RCC 7860 (cell line): Measurements from ENCODE around the gene APBB2.
A peak's percentile ranks its signal among the peaks of the same experiment; 100 is the strongest.

Experiments used
- DNase-seq: peaks from one replicate; pipeline ENCODE4 v3.0.0-alpha.2; 2015; ENCODE audit warnings: low spot score
- FAIRE-seq: peaks from 2 replicates; lab custom pipeline; 2012; peaks lifted over from hg19 to GRCh38; lab: Jason Lieb, UNC

Gene APBB2

DNA sequence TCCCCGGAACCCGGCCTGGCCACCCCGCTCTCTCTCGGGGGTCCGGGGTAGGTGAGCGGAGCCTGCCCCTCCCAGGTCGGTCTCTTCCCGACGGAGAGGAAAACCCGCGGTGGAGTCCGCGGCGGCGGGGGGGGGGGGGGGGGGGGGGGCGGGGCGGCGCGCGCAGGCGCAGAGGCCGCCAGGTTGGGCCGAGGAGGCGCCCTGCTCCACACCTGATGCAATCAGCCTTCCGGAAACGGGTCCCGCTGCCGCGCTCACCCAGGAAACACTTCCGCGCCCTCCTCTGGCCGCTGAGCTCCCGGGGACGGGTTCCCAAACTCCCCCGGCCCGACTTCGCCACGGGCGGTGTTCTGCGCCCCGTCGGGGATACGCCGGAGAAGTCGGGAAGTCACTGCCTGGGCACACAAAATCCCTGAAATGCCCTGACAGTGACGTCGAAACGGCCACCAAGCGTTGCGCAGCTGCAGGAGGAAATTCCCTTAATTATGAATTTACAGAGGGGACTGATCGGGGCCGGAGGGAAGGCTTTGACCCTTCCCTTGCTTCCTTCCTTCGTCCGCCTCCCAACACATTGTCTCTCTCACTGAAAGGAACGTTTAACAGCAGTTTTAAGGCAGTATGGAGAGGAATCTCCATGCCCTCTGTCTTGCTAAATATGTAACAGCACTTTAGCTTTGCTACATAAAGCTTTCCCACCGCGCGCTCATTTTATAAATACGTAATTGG lies 2.1 kb upstream of the APBB2 start:
- FAIRE-seq (no peak), DNase-seq (peak; percentile 76)

DNA sequence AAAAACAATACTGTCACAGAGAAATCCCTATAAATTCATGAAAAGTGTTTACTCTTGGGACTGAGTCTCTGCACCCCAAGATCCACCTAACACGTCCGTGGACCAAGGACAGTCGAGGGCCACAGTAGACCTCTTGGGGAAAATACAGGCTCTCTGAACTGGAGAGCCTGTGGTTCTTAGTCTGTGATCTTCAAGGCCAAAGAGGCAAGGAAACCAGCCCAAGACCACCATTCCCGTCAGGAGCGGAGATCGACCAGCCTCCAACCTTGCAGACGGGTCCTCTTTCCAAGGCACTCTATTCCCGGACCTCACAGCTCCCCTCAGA lies 1.6 kb upstream of the APBB2 start:
- DNase-seq = no peak
- no peak for FAIRE-seq

DNA sequence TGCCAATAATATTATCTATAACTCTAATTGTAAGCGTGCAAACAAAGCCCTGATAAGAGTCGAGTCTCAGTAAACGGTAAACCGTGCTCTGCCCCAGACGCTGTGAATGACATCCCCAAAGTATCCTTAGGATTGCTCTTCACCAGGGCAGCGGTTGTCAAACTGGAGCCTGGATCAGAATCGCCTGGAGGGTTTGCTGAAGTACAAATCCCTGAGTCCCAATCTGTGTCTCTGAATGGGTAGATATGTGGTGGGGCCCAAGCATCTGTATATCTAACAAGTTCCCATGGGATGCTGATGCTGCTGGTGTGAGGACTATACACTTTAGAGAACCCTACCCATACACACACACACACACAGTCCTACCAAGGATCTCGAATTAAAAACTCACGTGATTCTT lies 813 bp upstream of the APBB2 start:
- no peak for FAIRE-seq

DNA sequence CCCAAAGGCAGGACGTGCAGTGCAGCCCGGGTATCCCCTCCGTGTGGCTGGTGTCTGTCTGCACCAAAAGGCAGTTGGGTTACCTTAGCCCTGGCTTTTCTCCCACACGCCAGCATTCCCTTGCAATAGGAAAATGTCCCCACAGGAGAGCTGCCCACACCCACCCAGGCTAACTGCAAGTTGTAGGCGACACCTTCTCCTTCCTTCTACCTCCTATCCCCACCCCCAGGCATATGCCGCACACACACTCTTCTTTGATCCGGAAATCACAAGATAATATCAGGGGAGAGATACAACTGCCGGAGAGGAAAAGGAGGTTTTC lies 444 bp upstream of the APBB2 start:
- DNase-seq (no peak), FAIRE-seq (no peak)

More for the DNA sequence above, 813 bp upstream of the APBB2 start:
- DNase-seq = no peak

DNA sequence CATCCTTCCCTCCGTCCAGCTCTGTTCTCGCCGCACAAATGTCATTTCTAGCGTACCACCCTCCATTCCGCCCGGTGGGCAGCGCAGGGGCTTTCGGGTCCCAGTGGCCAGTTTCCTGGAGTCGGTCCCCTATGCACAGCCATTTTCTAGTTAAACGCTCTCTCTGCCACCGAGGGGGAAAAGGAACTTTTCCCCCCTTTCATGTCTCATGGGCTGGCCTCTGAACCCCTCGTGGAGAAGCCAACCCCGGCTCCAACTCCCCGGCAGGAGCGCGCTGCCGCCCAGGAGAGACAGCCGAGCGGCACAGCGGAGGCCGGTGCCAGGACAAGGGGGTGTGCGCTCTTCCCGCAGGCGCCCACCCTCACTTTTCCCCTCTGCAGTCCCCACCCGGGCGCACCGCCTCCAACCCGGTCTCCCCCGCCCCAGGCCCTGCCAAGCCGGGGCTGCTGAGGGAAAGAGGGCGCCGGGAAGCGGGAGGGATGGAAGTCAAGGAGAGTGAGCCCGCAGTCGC lies 662 bp downstream of the APBB2 start:
- no peak for FAIRE-seq
- DNase-seq = no peak

DNA sequence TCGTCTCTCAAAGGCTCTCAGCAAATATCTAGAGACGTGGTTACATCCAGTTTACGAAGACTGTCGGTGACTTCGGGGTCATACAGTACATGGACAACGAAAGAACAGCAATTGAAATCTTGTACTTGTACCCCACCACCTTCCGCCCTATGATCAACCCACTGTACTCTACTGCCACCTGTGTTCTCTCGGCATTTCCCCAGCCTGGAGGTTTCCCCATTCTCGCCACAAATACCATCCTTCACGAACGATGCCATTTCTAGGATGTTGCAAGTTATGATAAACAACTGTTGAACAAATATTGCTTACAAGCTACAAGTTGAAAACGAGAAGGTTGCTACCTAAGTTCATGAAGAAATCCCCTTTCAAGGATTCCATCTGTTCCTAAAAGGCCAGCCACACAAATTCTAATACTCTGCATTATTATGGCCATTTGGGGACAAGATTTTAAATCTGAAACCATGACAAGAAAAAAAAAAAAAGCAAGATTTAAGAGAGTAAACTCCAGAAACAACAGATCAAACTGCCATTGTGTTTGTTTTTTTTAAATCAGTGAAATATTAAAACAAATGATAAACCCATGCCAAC lies 1.6 kb downstream of the APBB2 start:
- FAIRE-seq = peak; percentile 67
- DNase-seq = peak; percentile 76

DNA sequence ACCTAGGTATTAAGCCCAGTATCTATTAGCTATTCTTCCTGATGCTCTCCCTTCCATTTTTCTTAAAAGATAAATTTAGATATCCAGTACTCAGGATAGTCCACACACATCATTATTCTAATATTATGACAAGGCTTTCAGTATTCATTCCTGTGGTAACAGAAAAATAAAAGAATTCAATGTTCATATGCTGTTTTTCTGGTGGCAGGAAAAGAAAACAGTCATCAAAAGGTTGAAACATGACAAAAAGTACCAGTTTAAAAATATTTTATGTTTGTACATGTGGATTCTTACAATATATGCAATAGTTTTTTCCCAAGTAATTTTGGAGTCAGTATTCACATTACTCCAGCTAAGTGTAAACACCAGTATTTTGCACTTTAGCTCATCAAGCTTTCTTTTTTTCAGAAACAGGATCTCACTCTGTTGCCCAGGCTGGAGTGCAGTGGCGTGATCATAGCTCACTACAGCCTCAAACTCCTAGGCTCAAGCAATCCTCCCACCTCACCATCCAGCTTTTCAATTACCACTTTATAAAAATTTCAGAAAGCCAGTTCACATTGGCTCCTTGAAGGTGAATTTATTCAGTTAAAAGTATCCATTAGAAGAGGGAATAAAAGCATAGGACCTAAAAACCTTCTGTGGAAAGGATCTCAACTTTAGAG lies 2.3 kb downstream of the APBB2 start:
- no peak for FAIRE-seq
- DNase-seq = no peak

DNA sequence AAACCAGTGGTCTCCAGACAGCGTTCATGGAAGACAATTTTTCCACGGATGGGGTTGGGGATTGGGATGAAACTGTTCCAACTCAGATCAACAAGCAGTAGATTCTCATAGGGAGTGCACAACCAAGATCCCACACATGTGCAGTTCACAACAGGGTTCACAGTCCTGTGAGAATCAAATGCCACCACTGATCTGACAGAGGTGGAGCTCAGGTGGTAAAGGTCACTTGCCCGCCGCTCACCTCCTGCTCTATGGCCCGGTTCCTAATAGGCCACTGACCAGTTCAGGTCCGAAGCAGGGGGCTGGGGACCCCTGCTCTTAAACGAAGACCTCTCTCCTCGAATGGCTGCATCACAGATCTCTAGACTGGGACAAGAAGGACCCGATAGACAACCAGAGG lies 4.4 kb downstream of the APBB2 start:
- DNase-seq (no peak), FAIRE-seq (no peak)

DNA sequence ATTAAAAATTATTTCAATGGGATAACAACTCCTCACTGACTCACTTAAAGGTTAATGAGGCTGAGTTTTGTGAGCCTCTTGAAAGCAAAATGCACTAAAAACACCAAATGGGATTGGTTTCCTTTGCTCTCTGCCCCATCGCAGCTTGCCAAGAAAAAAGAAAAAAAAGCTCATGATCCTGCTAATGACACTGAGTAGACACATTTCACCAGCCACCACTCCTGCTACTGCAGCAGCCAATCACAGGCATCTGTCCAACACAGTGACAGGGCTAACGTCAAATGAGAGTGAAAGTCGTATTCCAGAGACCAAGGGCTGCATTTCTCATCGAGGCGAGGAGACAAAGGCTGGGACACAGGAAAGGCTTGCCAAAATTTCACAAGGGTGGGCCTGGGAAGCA lies 5.2 kb downstream of the APBB2 start:
- DNase-seq (no peak), FAIRE-seq (no peak)

DNA sequence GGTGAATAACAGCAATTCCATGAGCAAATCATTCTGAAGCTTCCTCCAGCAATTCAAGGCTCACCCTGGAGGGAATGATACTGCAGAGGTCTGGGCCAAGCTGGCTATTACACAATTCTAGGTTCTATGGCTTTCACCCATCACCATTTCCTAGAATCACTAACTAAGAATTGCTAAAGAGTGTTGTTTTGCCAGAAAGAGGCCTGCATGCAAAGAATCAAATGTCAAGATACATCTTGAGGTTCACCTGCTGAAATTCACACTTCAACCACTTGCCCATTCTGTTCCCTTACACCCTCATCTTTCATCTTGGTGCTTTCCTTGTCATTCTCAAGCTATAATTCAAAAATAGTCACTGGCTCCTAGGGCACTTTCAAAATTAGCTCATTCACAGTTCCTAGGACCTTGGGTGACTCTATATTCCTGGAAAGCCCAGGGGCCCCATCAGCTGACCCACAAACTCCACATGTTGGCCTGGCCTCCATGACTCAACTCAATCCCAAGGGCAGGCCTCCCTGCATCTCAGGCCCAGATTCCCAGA lies 7.0 kb downstream of the APBB2 start:
- DNase-seq = peak; percentile 39
- FAIRE-seq = no peak

DNA sequence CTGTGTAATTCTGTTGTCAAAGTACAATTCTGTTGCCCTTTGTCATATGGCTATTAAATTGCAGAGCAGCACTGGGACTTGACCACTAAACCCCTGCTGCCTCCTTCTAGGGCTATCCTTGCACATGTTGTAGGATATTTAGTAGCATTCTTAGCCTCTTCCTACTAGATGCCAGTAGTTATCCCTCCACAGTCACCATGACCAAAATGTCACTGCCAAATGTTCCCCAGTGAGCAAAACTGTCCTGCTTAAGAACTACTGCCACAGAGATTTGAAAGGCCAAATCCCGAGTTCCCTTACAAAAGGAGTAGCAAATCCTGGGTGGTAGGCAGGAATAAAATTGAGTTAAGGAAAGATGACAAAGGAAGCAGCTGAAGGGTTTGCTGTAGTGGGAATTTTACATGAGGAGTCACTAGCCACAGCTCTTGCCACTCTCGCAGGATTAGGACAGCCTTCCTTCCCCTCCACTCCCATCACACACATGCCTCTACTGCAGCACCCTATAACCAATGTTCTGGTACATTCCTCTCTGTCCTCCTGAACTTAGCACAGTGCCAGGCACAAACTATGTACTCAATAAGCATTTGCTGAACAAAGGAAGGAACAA lies 8.4 kb downstream of the APBB2 start:
- FAIRE-seq = no peak
- peak; percentile 10 for DNase-seq

DNA sequence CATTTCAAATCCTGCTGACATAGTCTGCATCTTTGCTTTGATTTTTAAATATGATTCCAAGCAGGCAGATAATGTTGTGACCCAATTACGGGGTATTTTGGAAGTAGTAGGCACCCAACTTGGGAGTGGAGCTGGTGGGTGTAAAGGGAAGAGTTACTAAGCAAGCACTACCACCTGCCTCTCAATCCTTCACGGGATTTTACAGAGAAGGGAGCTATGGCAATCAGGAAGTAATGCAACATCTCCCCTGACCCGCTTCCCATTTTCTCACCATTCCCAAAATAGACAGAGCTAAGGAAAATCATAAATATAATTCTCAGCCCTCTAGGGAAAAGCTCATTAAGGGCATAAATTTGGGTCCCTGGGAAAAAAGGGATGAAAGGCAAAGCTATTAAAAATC lies 9.2 kb downstream of the APBB2 start:
- FAIRE-seq = no peak
- DNase-seq = no peak

DNA sequence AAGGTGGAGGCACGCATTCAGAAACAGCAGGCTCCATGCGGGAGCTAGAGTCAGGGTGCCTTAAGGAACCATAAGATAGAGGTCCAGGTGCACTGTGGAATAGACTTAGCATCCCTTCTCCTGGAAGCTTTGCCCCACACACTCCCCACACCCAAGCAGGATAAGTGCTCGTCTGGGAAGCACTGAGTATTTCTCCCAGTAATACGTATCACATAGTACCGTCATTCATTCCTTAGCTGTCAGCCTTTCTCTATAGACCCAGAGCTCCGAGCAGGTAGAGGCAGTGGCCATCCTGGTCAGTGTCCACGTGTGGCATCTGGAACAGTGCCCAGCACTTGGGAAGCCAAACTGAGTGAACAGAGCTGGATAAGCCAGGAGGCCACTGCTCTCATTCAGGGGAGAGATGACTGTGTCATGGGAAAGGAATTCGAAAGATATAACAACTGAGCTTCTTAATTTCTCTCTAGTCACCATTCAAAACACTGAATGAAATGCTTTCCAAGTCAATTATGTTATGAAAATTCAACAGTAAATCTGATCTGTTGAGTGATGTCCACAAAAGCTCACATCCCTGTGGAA lies 9.9 kb downstream of the APBB2 start:
- FAIRE-seq (peak; percentile 96), DNase-seq (peak; percentile 89)

DNA sequence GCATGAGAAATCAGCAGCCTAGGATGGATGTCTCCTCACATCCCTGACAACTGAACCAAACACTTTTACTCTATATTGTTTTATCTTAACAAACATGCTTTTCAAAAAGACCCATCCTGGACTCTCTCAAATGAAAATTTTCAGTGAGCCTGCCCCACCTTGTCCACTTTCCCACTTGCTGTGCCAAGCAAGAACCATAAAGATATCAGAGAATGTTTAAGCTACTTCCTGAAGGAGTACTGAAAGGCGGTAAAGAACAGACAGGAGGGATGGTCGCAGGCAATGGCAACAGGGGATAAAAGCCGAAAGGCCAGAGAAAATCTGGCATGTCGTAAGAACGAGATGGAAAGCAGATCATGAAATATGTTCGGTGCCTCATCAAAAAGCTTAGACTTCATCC lies 10.5 kb downstream of the APBB2 start:
- FAIRE-seq = no peak
- DNase-seq = no peak

DNA sequence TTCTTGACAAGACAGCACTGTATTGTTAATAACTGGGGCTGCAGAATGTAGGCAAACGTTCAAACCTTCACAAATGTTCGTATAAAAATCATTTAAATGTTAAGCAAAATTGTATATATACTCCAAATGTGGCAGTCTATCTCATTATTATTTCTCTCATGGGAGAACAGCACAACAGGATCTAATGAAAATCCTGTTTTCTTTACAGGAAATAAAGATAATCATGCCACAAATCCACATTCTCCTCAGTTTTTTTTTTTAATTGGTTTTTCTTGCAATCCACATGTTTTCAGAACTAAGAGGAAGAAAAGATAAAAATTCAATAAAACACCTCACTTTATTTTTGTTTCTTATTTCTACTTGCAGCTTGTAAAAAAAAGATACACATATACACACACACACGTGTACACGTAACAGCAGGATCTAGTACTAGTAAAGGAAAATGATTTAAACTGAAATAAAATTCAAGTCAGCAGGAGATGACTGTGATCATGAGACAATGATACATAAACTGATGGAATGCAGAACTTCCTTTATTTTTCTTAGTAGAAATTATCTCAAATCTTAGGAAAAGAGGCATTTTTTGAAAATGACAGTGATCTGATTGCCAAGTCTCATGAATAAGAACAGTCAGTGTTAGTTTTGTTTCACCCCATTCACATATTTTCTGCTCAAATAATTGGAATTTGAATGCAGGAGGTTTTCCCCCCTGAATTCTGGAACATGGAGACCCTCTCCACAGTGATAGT lies 11.3 kb downstream of the APBB2 start:
- FAIRE-seq = no peak
- DNase-seq = no peak

DNA sequence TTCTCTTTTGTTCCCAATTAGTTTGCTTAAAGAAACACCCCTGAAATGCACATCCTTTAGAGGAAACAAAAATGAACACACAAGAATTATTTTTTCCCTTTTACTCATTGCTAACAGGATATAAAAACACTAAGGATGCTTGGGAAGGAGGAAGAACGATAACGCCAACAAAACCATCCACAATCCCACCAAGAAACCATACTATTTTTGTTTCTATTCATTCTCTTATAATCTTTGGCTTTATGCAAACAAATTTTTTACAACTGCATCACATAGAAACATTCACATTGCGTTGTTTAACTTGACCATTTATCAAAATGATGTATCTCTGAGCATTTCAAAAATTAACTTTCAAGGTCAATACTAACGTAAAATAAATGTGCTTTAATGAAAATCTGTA lies 12.0 kb downstream of the APBB2 start:
- FAIRE-seq (no peak), DNase-seq (no peak)

DNA sequence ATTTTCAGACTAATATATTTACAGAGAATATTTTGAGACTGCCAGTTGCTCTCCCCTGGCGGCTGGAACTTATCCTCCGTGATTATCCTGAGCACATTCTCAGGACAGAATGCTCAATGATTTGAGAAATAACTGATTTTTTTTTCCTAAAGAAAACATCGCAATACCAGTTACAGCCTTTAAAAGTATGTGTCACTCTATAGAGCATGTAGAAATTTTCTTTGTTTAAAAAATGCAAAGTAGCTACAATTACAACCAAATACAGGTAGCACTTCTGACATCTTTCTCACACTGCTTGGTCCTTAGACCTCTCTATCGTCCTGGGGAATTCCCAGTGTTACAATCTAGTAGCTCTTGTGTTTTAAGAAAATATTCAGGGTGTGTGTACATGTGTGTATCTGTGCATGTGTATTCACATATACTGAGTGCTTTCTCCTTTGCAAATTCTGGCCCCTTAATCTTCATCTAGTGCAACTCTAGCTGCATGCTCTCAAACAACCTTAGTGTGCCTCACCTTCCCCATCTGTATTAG lies 13.8 kb downstream of the APBB2 start:
- DNase-seq = no peak
- no peak for FAIRE-seq

DNA sequence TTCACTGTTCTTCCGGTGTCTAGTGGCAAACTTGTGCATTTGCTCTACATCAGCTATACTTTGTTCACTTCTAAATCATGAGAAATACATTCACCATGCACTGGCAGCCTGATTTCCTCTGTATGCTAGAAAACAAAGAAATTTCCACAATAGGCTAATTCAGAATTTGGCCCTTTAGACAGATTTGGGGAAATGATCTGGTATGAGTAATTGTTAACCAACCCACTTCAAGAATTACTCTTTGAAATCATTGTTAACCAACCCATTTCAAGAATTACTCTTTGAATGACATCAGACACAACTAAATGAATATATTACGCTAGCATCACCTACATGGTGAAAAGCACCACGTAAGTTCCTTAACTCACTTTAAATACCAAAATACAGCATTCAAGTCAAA lies 14.6 kb downstream of the APBB2 start:
- FAIRE-seq = no peak
- no peak for DNase-seq

DNA sequence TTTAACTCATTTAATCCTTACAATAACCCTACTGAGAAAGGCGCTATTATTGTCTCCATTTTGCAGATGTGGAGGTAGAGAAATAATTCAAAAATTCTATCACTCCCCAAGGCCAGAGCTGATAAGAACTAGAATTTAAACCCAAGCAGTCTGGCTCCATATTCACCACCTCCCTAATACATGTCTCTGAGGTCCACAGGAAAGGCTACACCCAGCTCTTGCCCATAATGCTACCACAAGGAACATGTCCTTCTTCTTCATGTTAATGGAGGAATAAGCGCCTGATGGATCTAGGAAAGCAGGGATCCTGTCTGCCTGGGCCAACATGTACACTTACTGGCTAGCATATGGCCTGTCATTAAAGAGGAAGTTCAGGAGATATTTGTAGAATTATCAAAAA lies 16.3 kb downstream of the APBB2 start:
- FAIRE-seq = no peak

DNA sequence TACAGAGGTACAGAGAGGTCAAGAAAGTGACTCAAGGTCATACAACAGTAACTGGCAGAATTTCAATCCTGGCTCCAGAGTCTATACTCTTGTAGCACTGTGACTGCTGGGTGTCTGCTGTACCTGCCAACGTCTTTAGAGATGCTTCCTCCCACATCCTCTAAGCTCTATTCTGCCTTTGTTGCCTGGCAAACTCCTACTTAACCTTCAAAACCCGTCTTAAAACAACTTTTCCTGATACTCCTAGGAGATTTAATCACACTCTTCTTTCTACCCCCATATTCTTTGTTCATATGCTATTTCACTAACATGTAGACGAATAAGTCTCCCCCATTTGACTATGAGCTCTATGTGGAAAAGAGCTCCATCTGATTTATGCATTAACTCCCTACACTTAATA lies 16.8 kb downstream of the APBB2 start:
- no peak for FAIRE-seq

More for the DNA sequence above, 16.3 kb downstream of the APBB2 start:
- no peak for DNase-seq

More for the DNA sequence above, 16.8 kb downstream of the APBB2 start:
- DNase-seq = no peak
